Mucosa of stomach (tissue), 1 donor: Measurements from ENCODE around the gene FAM229B.
A peak's percentile ranks its signal among the peaks of the same experiment; 100 is the strongest.
"Not testable (repeated sequence)": the region's sequence is repeated elsewhere in the genome, so short reads cannot be mapped to it uniquely, and the experiment has no call there.

Source experiments
- H3K27me3 ChIP-seq: one replicate; pipeline ENCODE4 v1.7.0; 2013; ENCODE audit warnings: mild to moderate bottlenecking, low read length; ENCODE audit not compliant: control insufficient read depth, insufficient read depth
- H3K36me3 ChIP-seq: one replicate; pipeline ENCODE4 v1.7.0; 2013; ENCODE audit warnings: low read length; ENCODE audit not compliant: control insufficient read depth, insufficient read depth
- H3K4me1 ChIP-seq: one replicate; pipeline ENCODE4 v1.7.0; 2013; ENCODE audit warnings: mild to moderate bottlenecking, low read length; ENCODE audit not compliant: control insufficient read depth, insufficient read depth
- H3K4me3 ChIP-seq: one replicate; pipeline ENCODE4 v1.7.0; 2013; ENCODE audit warnings: low read length
- H3K9ac ChIP-seq: one replicate; pipeline ENCODE4 v1.7.0; 2013; ENCODE audit warnings: mild to moderate bottlenecking, low read length, moderate library complexity
- H3K9me3 ChIP-seq: one replicate; pipeline ENCODE4 v1.7.0; 2013; ENCODE audit warnings: mild to moderate bottlenecking, low read length, moderate library complexity; ENCODE audit not compliant: control insufficient read depth
- donor health status: Pancreatic carcinoma.

The FAM229B gene

DNA sequence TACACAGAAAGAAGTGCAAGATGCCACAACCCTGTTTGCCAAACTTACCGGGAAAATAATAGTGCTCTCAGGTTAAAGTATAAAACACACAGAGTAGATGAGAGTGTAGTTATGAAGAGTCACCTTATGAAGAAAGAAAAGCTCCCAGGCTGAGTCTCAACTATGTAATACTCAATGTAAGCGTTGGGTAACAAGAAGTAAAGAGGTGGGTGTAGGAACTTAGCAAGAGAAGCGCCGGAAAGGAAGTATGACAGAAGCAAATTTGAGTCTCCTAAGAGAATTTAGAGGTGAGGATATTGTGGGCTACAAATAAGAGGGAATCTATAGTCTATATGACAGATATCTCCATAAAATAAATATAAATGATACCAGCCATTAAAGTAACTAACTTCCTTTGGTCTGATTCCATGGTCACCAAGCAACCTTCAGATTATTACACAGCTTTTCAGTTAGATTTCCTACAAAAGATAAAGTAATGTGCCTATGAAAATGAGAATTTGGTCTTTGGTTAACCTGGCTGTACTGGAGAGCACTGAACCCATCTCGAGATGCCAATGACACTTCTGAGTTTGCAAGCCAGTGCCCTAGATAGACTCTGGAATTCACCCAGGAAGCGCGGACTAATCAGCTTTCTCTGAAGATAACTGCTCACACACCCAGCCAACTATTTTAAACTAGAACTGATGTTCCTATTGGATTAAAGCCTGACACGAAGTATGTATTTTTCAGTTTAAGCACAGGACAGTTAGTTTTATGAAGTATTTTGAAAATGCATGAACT lies 1.9 kb upstream of the FAM229B start:
- Histone ChIP-seq H3K36me3 (no peaks in the 10 kb centered on the region), H3K9ac (no peak overlapping the region), H3K27me3 (no peaks in the 10 kb centered on the region), H3K9me3 (no peaks in the 10 kb centered on the region), H3K4me3 (no peak overlapping the region), H3K4me1 (peaks cover 4% of the 10 kb centered on the region)

- H3K36me3 ChIP-seq, result no peaks in the 10 kb centered on the region
- peak overlapping the region; percentile 82 for H3K9ac ChIP-seq
- peaks cover 4% of the 10 kb centered on the region for H3K4me1 ChIP-seq
- H3K9me3 ChIP-seq, result no peaks in the 10 kb centered on the region
- H3K27me3 ChIP-seq, result no peaks in the 10 kb centered on the region
- peak overlapping the region; percentile 73 for H3K4me3 ChIP-seq
Measured at GRCh38 chr6:112086744-112087135, 651 bp upstream of the FAM229B start.

DNA sequence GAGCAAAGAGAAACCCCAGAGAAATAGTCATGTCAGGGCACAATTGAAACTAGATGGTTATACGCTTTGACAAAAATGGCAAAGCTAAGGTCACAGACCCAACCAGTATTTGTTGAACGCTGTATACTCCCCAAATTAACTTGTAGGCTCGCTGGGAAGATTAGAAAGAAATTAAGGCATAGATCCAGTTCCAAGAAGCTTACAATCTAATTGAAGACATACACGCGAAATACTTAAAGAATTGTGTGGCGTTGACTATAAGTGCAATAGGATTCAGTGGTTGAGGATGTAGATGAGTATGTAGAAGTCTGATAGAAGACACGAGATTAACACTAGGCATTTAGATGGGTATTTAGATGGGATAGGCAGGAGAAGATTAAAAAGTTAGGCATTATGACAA lies 525 bp downstream of the FAM229B start:
- H3K9me3 ChIP-seq, result no peaks in the 10 kb centered on the region
- peak overlapping the region; percentile 82 for H3K9ac ChIP-seq

GRCh38 chr6:112096901-112097300 lies 9.5 kb downstream of the FAM229B start:
- no peak overlapping the region for H3K9ac ChIP-seq
- no peaks in the 10 kb centered on the region for H3K9me3 ChIP-seq
- H3K4me1 ChIP-seq, result no peaks in the 10 kb centered on the region
- no peaks in the 10 kb centered on the region for H3K36me3 ChIP-seq
- no peaks in the 10 kb centered on the region for H3K27me3 ChIP-seq
- no peak overlapping the region for H3K4me3 ChIP-seq

More for the DNA sequence above, 525 bp downstream of the FAM229B start:
- H3K4me1 ChIP-seq, result peaks cover 4% of the 10 kb centered on the region
- H3K4me3 ChIP-seq, result peak overlapping the region; percentile 73
- no peaks in the 10 kb centered on the region for H3K36me3 ChIP-seq
- H3K27me3 ChIP-seq, result no peaks in the 10 kb centered on the region

DNA sequence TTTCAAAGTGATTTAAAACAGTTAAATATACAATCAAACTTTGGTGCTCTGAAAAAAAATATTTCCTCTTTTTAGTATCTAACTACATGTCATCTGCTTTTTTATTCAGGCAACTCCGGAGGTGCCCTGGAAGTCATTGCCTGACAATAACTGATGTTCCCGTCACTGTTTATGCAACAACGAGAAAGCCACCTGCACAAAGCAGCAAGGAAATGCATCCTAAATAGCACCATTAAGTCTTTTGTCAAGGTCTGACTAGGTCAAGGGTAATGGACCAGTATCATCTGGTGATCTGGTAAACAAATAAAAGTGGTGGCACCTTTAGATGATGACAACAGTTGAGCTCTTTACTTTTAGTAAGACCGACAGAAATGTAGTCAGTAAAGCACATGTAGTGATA lies 13.2 kb downstream of the FAM229B start:
- Histone ChIP-seq H3K9ac (no peak overlapping the region), H3K9me3 (no peaks in the 10 kb centered on the region), H3K27me3 (no peaks in the 10 kb centered on the region), H3K4me1 (no peaks in the 10 kb centered on the region), H3K4me3 (no peak overlapping the region), H3K36me3 (no peaks in the 10 kb centered on the region)

DNA sequence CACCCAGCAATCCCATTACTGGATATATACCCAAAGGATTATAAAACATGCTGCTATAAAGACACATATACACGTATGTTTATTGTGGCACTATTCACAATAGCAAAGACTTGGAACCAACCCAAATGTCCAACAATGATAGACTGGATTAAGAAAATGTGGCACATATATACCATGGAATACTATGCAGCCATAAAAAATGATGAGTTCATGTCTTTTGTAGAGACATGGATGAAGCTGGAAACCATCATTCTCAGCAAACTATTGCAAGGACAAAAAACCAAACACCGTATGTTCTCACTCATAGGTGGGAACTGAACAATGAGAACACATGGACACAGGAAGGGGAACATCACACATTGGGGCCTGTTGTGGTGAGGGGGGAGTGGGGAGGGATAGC lies 18.6 kb downstream of the FAM229B start:
- not testable (repeated sequence) for H3K27me3 ChIP-seq, H3K4me3 ChIP-seq, H3K36me3 ChIP-seq, H3K4me1 ChIP-seq, H3K9me3 ChIP-seq, H3K9ac ChIP-seq

DNA sequence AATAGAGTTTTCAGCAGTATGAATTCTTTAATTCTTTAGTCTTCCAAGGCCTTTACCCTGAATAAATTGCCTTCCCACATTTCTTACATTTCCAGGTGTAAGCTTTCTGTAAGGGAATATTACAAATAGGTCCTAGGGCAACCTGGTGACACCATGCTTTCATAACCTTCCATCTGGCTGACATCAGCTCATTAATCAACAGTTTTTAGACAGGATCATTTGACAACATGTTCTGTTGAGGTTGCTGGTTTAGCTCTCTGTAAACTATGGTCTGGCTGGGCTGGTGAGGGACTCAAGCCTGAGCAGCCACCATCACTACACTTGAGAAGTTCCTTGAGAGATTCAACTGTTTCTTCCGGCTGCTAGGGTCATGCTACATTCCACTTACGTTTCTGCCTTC lies 19.2 kb downstream of the FAM229B start:
- H3K4me1 ChIP-seq, result no peaks in the 10 kb centered on the region
- no peaks in the 10 kb centered on the region for H3K36me3 ChIP-seq
- H3K27me3 ChIP-seq, result no peaks in the 10 kb centered on the region
- no peak overlapping the region for H3K9ac ChIP-seq
- no peaks in the 10 kb centered on the region for H3K9me3 ChIP-seq
- no peak overlapping the region for H3K4me3 ChIP-seq

- Histone ChIP-seq H3K36me3 (no peaks in the 10 kb centered on the region), H3K9ac (no peak overlapping the region), H3K4me1 (no peaks in the 10 kb centered on the region), H3K4me3 (no peak overlapping the region), H3K9me3 (no peaks in the 10 kb centered on the region), H3K27me3 (no peaks in the 10 kb centered on the region)
Measured at GRCh38 chr6:112109262-112109661, 21.9 kb downstream of the FAM229B start.

DNA sequence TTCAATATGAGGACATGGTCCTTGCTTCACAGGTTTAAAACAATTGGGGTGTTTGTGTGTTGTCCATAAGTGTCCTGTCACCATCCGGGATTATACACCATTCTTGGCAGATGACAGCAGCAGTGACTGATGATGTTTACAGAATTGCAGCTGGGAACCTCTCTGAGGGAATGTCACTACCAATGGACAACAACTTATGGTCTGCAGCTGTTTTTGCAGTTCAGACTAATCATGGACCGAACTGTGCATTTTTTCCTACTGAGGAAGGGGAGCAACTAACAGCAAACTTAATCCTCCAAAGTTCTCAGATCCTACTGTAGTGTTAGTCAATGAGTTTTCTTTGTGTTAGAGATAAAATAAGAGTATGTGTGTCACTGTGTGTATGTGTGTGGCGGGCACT lies 26.0 kb downstream of the FAM229B start:
- H3K9me3 ChIP-seq, result no peaks in the 10 kb centered on the region
- H3K9ac ChIP-seq, result no peak overlapping the region
- H3K27me3 ChIP-seq, result no peaks in the 10 kb centered on the region
- H3K36me3 ChIP-seq, result no peaks in the 10 kb centered on the region
- H3K4me3 ChIP-seq, result no peak overlapping the region
- H3K4me1 ChIP-seq, result no peaks in the 10 kb centered on the region

DNA sequence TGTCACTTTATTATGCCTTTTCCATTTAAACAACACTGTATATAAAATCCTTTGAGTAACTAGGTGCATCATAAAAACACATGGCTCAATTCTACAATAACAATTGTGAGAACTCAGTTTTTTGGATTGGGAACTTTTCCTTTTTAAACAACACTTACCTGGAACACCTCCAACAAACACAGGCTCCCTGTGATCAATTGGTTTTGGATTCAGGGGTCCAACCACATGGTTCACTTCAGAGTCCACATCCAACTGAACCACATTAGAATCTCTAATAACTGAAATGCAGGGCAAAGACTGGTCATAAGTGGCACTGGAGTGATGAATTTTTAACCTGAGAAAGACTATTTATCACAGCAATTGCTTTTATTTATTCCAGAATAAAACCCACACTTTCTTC lies 26.5 kb downstream of the FAM229B start:
- H3K27me3 ChIP-seq, result no peaks in the 10 kb centered on the region
- H3K9me3 ChIP-seq, result no peaks in the 10 kb centered on the region
- H3K4me1 ChIP-seq, result no peaks in the 10 kb centered on the region
- H3K9ac ChIP-seq, result no peak overlapping the region
- no peaks in the 10 kb centered on the region for H3K36me3 ChIP-seq
- no peak overlapping the region for H3K4me3 ChIP-seq

DNA sequence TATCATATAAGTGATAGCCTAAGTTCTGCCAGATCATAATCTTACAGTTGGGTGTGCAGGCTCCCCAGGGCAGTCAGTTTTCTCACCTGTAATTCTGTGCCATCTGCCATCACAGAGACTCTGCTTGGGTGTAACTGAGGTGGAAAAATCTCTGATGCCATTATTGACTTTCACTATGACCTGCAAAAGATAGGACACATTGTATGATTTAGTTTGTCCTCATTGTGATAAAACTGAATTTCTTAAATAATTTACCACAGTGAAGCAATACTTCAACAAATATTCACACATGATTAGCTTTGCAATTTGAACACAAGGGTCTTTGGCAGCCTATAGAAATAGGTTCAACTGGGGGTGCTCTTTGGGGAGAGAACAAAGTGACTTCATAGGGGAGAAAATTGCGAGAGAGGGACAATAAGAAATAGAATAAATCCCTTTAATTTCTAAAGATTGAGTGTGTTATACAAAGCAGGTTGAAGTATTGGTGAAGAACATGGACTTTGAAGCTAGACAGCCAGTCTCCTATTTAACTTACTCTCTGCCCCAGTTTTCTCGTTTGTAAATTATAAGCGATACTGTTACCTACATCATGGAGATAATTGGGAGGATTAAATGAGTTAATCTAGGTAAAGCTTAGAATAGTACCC lies 27.3 kb downstream of the FAM229B start:
- Histone ChIP-seq H3K4me1 (no peaks in the 10 kb centered on the region), H3K27me3 (no peaks in the 10 kb centered on the region), H3K4me3 (no peak overlapping the region), H3K9ac (no peak overlapping the region), H3K36me3 (no peaks in the 10 kb centered on the region), H3K9me3 (no peaks in the 10 kb centered on the region)

DNA sequence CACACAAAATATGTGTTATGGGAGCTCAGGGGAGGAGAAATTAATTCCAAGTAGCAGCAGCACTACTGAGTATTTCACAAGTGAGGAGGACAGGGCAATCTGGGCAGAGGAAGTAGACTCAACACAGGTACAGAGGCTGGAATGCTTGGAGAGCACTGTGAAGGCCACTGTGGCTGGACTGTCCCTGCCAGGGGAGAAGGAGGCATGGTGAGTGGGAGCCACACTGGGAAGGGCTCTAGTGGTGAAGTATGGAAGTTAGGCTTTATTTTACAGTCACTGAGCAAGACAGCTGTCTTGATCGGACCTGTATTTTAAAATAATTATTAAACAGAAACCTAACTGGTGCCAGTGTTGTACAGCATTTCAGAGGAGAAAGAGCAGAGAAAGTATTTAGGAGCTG lies 28.8 kb downstream of the FAM229B start:
- H3K9me3 ChIP-seq, result no peaks in the 10 kb centered on the region
- no peaks in the 10 kb centered on the region for H3K27me3 ChIP-seq
- no peak overlapping the region for H3K4me3 ChIP-seq
- no peaks in the 10 kb centered on the region for H3K36me3 ChIP-seq
- no peaks in the 10 kb centered on the region for H3K4me1 ChIP-seq
- H3K9ac ChIP-seq, result no peak overlapping the region
